Stimulated activated CD8-positive, alpha-beta memory T cell treated with anti-CD3 and anti-CD28 coated beads, Interleukin-15, amount 100 ng/mL, for 48 hours (primary cell): ENCODE data around the gene SYTL3.
A peak's percentile ranks its signal among the peaks of the same experiment; 100 is the strongest.
"Not testable (repeated sequence)": the region's sequence is repeated elsewhere in the genome, so short reads cannot be mapped to it uniquely, and the experiment has no call there.

Experiments used
- DNase-seq, 2 donors: peaks; one replicate each; pipeline ENCODE4 v3.0.0-alpha.2; 2020; ENCODE audit warnings: low read depth in 2 of 2

Gene SYTL3

GRCh38 chr6:158697811-158698210 is 48.0 kb downstream of the SYTL3 start:
- DNase-seq, result no peak

GRCh38 chr6:158698931-158699330 is 49.1 kb downstream of the SYTL3 start:
- peak; percentile 36 to 43 for DNase-seq

- not testable (repeated sequence) for DNase-seq
These were observed 51.4 kb downstream of the SYTL3 start for GRCh38 chr6:158701268-158701667.

GRCh38 chr6:158703111-158703836 is 53.4 kb downstream of the SYTL3 start:
- no peak for DNase-seq

GRCh38 chr6:158703837-158704822 is 54.3 kb downstream of the SYTL3 start:
- peak; percentile 55 to 62 for DNase-seq

- DNase-seq, result no peak
These were observed 55.7 kb downstream of the SYTL3 start for GRCh38 chr6:158705386-158706126.

- no peak for DNase-seq
These were observed 56.6 kb downstream of the SYTL3 start for GRCh38 chr6:158706369-158706982.

GRCh38 chr6:158707120-158707820 is 57.4 kb downstream of the SYTL3 start:
- no peak for DNase-seq

GRCh38 chr6:158707821-158708195 is 58.0 kb downstream of the SYTL3 start:
- no peak for DNase-seq

- no peak for DNase-seq
These were observed 58.4 kb downstream of the SYTL3 start for GRCh38 chr6:158708239-158708638.

GRCh38 chr6:158709809-158710208 is 60.0 kb downstream of the SYTL3 start:
- DNase-seq, result no peak

GRCh38 chr6:158711264-158711663 is 61.4 kb downstream of the SYTL3 start:
- DNase-seq, result no peak

GRCh38 chr6:158713469-158713868 is 63.6 kb downstream of the SYTL3 start:
- no peak for DNase-seq

- no peak for DNase-seq
These were observed 64.9 kb downstream of the SYTL3 start for GRCh38 chr6:158714706-158715105.

GRCh38 chr6:158715330-158716311 is 65.8 kb downstream of the SYTL3 start:
- DNase-seq, result no peak

- no peak for DNase-seq
These were observed 67.8 kb downstream of the SYTL3 start for GRCh38 chr6:158717341-158718330.

GRCh38 chr6:158718461-158719046 is 68.7 kb downstream of the SYTL3 start:
- DNase-seq, result no peak

GRCh38 chr6:158722176-158722729 is 72.4 kb downstream of the SYTL3 start:
- DNase-seq, result no peak
